ENCODE results near the gene CDIP1. TPM values are rescaled to one million over a fixed set of nuclear protein-coding genes. Genes with fewer than 3 reads are reported as not detected.

CDIP1 gene
- total and polyA plus RNA-seq, 2 experiments from 2014 or later, result 22.0 to 33.3 TPM

DNA sequence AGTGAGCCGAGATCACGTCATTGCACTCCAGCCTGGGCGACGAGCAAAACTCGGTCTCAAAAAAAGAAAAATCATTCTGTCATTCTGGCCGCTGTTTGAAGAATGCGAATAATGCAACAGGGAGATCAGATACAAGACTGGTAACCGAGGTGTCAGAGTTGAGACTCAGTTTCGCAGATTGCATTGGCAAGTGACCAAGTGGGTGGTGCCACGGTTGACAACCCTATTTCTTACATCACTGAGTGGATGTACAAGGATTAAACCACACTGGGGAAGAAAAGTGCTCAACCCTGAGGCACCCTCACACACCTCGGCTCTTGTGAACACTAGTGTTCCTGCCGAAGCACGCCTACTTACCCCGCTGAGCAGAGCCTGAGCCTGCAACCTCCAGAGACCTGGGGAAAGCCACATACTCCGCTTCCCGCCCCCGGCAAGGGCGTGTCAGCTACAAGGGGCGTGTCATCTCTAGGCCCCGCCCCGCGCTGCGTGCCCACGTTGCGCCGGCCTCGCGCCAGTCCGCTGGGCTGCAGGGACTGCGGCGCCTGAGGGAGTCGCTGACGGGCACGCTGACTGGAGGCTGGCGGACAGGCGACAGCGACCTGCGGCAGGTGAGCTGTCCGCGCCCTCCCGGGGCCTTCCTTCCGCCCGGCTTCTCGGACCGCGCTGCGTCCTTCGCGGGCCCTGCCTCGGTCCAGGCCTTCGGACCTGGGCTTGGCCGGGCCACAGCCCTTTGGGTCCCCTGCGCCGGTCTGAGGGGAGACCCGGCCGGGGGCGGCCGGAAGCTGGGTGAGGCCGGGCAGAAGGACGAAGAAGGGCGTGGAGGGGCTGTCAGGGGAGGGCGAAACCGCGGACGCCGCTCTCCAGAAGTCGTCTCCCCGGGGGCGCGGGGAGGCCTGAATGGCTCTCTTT lies 62.4 kb downstream of the CDIP1 start, which contains the start of gene HMOX2:
HMOX2 (plus strand) TSS at position 519 of the 909 bp plus-strand sequence. CDS start 29,127 bp downstream, outside the sequence.
- peak; percentile 97 for DNase-seq (ENCODE audit: low spot score)
- H3K9me2 ChIP-seq (replicated peaks; ENCODE audit: insufficient read depth), result no peaks in the 10 kb centered on the region
- peak within 1 kb of the TSS; percentile 72 for H3K4me3 ChIP-seq
- H3K36me3 ChIP-seq (replicated peaks; ENCODE audit: insufficient read depth, low read depth), result no peaks in the 10 kb centered on the region
- no peaks in the 10 kb centered on the region for H3K4me1 ChIP-seq (ENCODE audit: insufficient read depth)
- TF ChIP-seq EZH2 (IDR thresholded peaks at IDR 0.05; ENCODE audit: borderline replicate concordance), result no peak
- peak; percentile 53 for TF ChIP-seq CTCF (IDR thresholded peaks at IDR 0.05; ENCODE audit: poor library complexity)
- no peaks in the 10 kb centered on the region for H3K27me3 ChIP-seq
- peak within 1 kb of the TSS; percentile 95 for H3K27ac ChIP-seq
- no peaks in the 10 kb centered on the region for H3K9me3 ChIP-seq (ENCODE audit: low read depth)
- peak within 1 kb of the TSS; percentile 79 for H2AFZ ChIP-seq
- H4K20me1 ChIP-seq (ENCODE audit: insufficient read depth, poor library complexity, severe bottlenecking), result peaks cover 9% of the 10 kb centered on the region
- 14% methylated on average over 60 of the region's 70 CpGs for WGBS (ENCODE audit: low lambda C conversion rate, missing lambda C conversion rate)
- H3K79me2 ChIP-seq, result peaks cover 56% of the 10 kb centered on the region
- peak within 1 kb of the TSS; percentile 87 for H3K4me2 ChIP-seq

- H3K36me3 ChIP-seq (replicated peaks; ENCODE audit: insufficient read depth, low read depth), result no peaks in the 10 kb centered on the region
- H3K79me2 ChIP-seq, result peaks cover 39% of the 10 kb centered on the region
- peak within 1 kb of the TSS; percentile 87 for H3K4me3 ChIP-seq
- no peaks in the 10 kb centered on the region for H3K9me3 ChIP-seq (ENCODE audit: low read depth)
- no peak for TF ChIP-seq CTCF (IDR thresholded peaks at IDR 0.05; ENCODE audit: poor library complexity)
- TF ChIP-seq EZH2 (IDR thresholded peaks at IDR 0.05; ENCODE audit: borderline replicate concordance), result no peak
- TF ChIP-seq EZH2phosphoT487 (IDR thresholded peaks at IDR 0.05; ENCODE audit: low read depth, severe bottlenecking, unreplicated experiment), result no peak
- WGBS (ENCODE audit: low lambda C conversion rate, missing lambda C conversion rate), result 4% methylated on average over 36 of the region's 60 CpGs
- H3K4me1 ChIP-seq (ENCODE audit: insufficient read depth), result no peaks in the 10 kb centered on the region
- DNase-seq (ENCODE audit: low spot score), result peak; percentile 94
- H3K27ac ChIP-seq, result peak within 1 kb of the TSS; percentile 75
- peak within 1 kb of the TSS; percentile 94 for H3K4me2 ChIP-seq
- H2AFZ ChIP-seq, result peak within 1 kb of the TSS; percentile 94
- no peaks in the 10 kb centered on the region for H3K9me2 ChIP-seq (replicated peaks; ENCODE audit: insufficient read depth)
- peaks cover 3% of the 10 kb centered on the region for H4K20me1 ChIP-seq (ENCODE audit: insufficient read depth, poor library complexity, severe bottlenecking)
- H3K27me3 ChIP-seq, result no peaks in the 10 kb centered on the region
These were observed 64.2 kb downstream of the CDIP1 start, which contains the start of gene NMRAL1 for GRCh38 chr16:4474192-4474961. TSS of gene NMRAL1 (minus strand) at chr16:4474625. CDS start at chr16:4474132, 493 bp downstream.

DNA sequence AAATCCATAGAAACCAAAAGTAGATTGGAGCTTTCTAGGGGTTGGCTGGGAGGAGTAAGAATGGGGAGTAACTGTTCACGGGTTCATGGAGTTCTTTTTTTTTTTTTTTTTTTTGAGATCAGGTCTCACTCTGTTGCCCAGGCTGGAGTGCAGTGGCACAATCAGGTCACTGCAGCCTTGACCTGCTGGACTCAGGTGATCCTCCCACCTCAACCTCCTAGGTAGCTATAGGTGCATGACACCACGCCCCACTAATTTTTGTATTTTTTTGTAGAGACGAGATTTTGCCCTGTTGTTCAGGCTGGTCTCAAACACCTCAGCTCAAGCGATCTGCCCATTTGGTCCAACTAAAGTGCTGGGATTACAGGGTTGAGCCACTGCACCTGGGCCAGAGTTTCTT lies 65.7 kb downstream of the CDIP1 start:
- H3K27me3 ChIP-seq, result no peaks in the 10 kb centered on the region
- H2AFZ ChIP-seq, result no peak overlapping the region
- H3K9me2 ChIP-seq (replicated peaks; ENCODE audit: insufficient read depth), result no peaks in the 10 kb centered on the region
- H3K9me3 ChIP-seq (ENCODE audit: low read depth), result no peaks in the 10 kb centered on the region
- DNase-seq (ENCODE audit: low spot score), result no peak
- no peaks in the 10 kb centered on the region for H4K20me1 ChIP-seq (ENCODE audit: insufficient read depth, poor library complexity, severe bottlenecking)
- no peak overlapping the region for H3K4me3 ChIP-seq
- H3K27ac ChIP-seq, result no peak overlapping the region
- H3K4me2 ChIP-seq, result peak overlapping the region; percentile 94
- peaks cover 24% of the 10 kb centered on the region for H3K79me2 ChIP-seq
- no peaks in the 10 kb centered on the region for H3K4me1 ChIP-seq (ENCODE audit: insufficient read depth)
- TF ChIP-seq EZH2phosphoT487 (IDR thresholded peaks at IDR 0.05; ENCODE audit: low read depth, severe bottlenecking, unreplicated experiment) (no peak), EZH2 (IDR thresholded peaks at IDR 0.05; ENCODE audit: borderline replicate concordance) (no peak)
- H3K36me3 ChIP-seq (replicated peaks; ENCODE audit: insufficient read depth, low read depth), result no peaks in the 10 kb centered on the region
- 80% methylated on average over 4 of the region's 4 CpGs for WGBS (ENCODE audit: low lambda C conversion rate, missing lambda C conversion rate)
